SK-N-MC (cell line): ENCODE results near the gene PFKP.
A peak's percentile ranks its signal among the peaks of the same experiment; 100 is the strongest.

Experiments
- DNase-seq: peaks from one replicate; pipeline ENCODE4 v3.0.0-alpha.2; 2011; ENCODE audit warnings: low read depth, low spot score
- H3K27ac ChIP-seq: fragments of 200-600 bp; sonication (generic); 2 replicates; pipeline ENCODE4 v1.5.1; 2016; ENCODE audit warnings: mixed run types
- H3K36me3 ChIP-seq: fragments of 200-600 bp; sonication (generic); 2 replicates; pipeline ENCODE4 v1.6.1; 2017; ENCODE audit warnings: antibody characterized with exemption, low read length, mixed read lengths; ENCODE audit not compliant: insufficient read depth
- H3K4me3 ChIP-seq: fragments of 200-600 bp; sonication (generic); 2 replicates; pipeline ENCODE4 v1.5.1; 2016
- H3K9ac ChIP-seq: fragments of 200-600 bp; sonication (generic); 2 replicates; pipeline ENCODE4 v1.8.0; 2017; ENCODE audit warnings: mixed run types, mixed read lengths; ENCODE audit not compliant: insufficient read length
- H3K9me3 ChIP-seq: fragments of 200-600 bp; sonication (generic); 2 replicates; pipeline ENCODE4 v1.6.1; 2017; ENCODE audit warnings: low read depth, mild to moderate bottlenecking, antibody characterized with exemption, low read length, moderate library complexity, mixed read lengths
- EZH2 ChIP-seq: fragments of 200-600 bp; sonication (generic); IDR thresholded peaks from one replicate; pipeline ENCODE4 v1.6.1; 2017; ENCODE audit warnings: antibody characterized with exemption
- FOXP2 ChIP-seq: optimal IDR thresholded peaks from 2 replicates; pipeline ENCODE3; 2011; ENCODE audit warnings: mild to moderate bottlenecking, moderate library complexity; ENCODE audit not compliant: insufficient read depth; ENCODE audit errors: extremely low read length, control extremely low read depth
- POLR2AphosphoS5 ChIP-seq: IDR thresholded peaks from 2 replicates; pipeline ENCODE4 v1.6.1; 2012; ENCODE audit warnings: mild to moderate bottlenecking, low read depth, low read length, borderline replicate concordance

PFKP gene

DNA sequence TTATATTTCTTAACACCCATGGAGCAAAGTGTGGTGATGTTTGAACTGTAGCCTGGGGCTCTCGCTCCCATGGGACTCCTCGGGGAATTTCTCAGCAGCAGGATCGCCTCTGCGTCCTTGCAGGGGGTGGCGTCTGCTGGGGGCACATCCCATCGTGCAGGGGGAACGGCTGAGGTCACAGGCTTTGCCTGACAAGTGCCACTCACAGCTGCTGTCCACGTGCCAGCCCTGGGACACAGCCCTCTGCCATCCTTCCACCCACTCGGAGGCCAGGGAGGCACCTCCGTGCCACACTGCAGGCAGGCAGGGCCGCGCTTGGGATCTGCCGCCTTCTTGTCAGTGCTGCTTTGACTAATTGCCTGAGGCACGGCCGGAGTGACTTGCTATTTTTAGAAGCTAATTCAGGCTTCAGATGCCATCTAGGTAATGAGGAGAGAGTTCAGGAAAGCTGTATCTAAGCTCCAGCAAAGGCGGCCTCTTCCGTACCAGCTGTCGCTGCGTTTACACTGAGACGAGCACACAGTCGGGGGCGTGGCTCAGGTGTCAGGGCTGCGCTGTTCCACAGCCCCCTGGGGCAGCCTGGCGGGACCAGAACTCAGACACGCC lies 59.5 kb downstream of the PFKP start:
- peaks cover 28% of the 10 kb centered on the region; the same call in 1 of the 2 replicates for H3K36me3 ChIP-seq

DNA sequence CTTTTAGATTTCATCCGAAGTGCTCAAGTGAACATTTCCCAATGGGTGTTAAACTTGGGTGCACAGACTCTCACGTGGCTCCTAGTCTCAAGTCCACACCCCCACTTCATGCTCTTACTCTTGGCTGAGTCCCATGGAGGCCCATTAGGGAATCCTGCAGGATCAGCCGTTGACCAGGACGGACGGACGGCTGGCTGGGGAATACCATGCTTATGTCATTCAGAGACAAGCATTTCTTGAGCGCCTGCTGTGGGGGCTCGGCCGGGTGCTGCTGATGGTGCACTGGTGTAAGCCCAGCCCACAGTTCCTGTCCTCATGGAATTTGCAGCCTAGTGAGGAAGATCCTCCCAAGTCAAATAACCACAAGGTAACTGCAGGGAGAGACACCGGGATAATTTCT lies 60.6 kb downstream of the PFKP start:
- H3K9me3 ChIP-seq = no peaks in the 10 kb centered on the region
- no peak for DNase-seq
- TF ChIP-seq EZH2 = no peak
- no peak overlapping the region for H3K4me3 ChIP-seq
- H3K27ac ChIP-seq = no peak overlapping the region
- H3K9ac ChIP-seq = no peak overlapping the region
- H3K36me3 ChIP-seq = peaks cover 30% of the 10 kb centered on the region

More for the DNA sequence above, 59.5 kb downstream of the PFKP start:
- peak; percentile 37 for DNase-seq
- Histone ChIP-seq H3K9ac (no peak overlapping the region), H3K27ac (no peak overlapping the region), H3K9me3 (no peaks in the 10 kb centered on the region), H3K4me3 (peak overlapping the region; percentile 22; the same call in 1 of the 2 replicates)
- no peak for TF ChIP-seq POLR2AphosphoS5
- no peak for TF ChIP-seq EZH2
- no peak for TF ChIP-seq FOXP2

- H3K9ac ChIP-seq = no peak overlapping the region
- H3K36me3 ChIP-seq = peaks cover 33% of the 10 kb centered on the region
- no peaks in the 10 kb centered on the region for H3K9me3 ChIP-seq
- no peak for DNase-seq
- H3K27ac ChIP-seq = no peak overlapping the region
- TF ChIP-seq EZH2 (no peak), POLR2AphosphoS5 (no peak)
- H3K4me3 ChIP-seq = no peak overlapping the region
Measured at GRCh38 chr10:3128379-3129130, 61.2 kb downstream of the PFKP start.

- DNase-seq = no peak
- Histone ChIP-seq H3K36me3 (peaks cover 45% of the 10 kb centered on the region), H3K9me3 (no peaks in the 10 kb centered on the region), H3K27ac (no peak overlapping the region), H3K9ac (no peak overlapping the region), H3K4me3 (no peak overlapping the region)
- TF ChIP-seq POLR2AphosphoS5 (no peak), EZH2 (no peak), FOXP2 (no peak)
Measured at GRCh38 chr10:3129581-3130340, 62.4 kb downstream of the PFKP start.

DNA sequence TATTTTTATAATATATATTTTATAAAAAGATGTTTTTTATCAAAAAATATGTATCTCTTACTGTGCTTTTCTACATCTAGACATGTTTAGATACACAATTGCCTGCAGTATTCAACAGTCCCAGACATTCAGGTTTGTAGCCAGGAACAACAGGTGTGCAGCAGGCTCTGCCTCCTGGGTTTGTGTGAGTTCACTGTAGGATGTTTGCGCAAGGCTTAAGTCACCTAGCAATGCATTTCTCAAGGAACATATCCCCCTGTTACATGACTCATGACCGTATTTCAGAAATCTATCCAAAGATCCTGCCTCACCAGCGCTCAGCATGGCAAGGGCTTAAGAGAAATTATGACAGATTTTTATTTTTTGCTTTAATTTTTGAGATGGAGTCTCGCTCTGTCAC lies 63.8 kb downstream of the PFKP start:
- no peak overlapping the region for H3K27ac ChIP-seq
- H3K36me3 ChIP-seq = peaks cover 56% of the 10 kb centered on the region
- H3K9ac ChIP-seq = no peak overlapping the region
- TF ChIP-seq FOXP2 (no peak), POLR2AphosphoS5 (no peak), EZH2 (no peak)
- DNase-seq = no peak
- H3K9me3 ChIP-seq = no peaks in the 10 kb centered on the region
- H3K4me3 ChIP-seq = no peak overlapping the region

- Histone ChIP-seq H3K4me3 (no peak overlapping the region), H3K9me3 (no peaks in the 10 kb centered on the region), H3K36me3 (peaks cover 63% of the 10 kb centered on the region), H3K27ac (no peak overlapping the region), H3K9ac (no peak overlapping the region)
- no peak for TF ChIP-seq POLR2AphosphoS5
- TF ChIP-seq EZH2 = no peak
- no peak for TF ChIP-seq FOXP2
- no peak for DNase-seq
Measured at GRCh38 chr10:3132036-3133025, 65.0 kb downstream of the PFKP start.

GRCh38 chr10:3133948-3134347 lies 66.6 kb downstream of the PFKP start:
- TF ChIP-seq POLR2AphosphoS5 = no peak
- TF ChIP-seq FOXP2 = no peak
- TF ChIP-seq EZH2 = no peak
- no peak overlapping the region for H3K4me3 ChIP-seq
- H3K9me3 ChIP-seq = no peaks in the 10 kb centered on the region
- H3K9ac ChIP-seq = no peak overlapping the region
- H3K27ac ChIP-seq = peak overlapping the region; percentile 31; the same call in 1 of the 2 replicates
- H3K36me3 ChIP-seq = peaks cover 73% of the 10 kb centered on the region
- DNase-seq = no peak
